AG04449 (cell line): ENCODE data around the gene ACTN2.

Source experiments
- CTCF ChIA-PET: fragments of 350-600 bp; formaldehyde crosslinking; extraction: SDS; loops from one replicate; lab custom pipeline; 2021; ENCODE audit warnings: antibody characterized with exemption; lab: Yijun Ruan, JAX
- POLR2A ChIA-PET: fragments of 400-600, 350-600 bp; formaldehyde crosslinking; extraction: SDS; loops from one replicate; lab custom pipeline; 2020; ENCODE audit warnings: antibody characterized with exemption, inconsistent platforms; lab: Yijun Ruan, JAX
- DNase-seq: peaks from one replicate; pipeline ENCODE4 v3.0.0-alpha.2; 2010; ENCODE audit warnings: low read depth, low spot score
- H3K4me3 ChIP-seq: 2 replicates; pipeline ENCODE4 v1.5.1; 2011; ENCODE audit warnings: low read depth, mild to moderate bottlenecking, control low read depth, low read length
- TF ChIP-seq, protein P1 (sequence below): IDR thresholded peaks from one replicate; pipeline ENCODE4 v1.5.1; 2011; ENCODE audit warnings: mild to moderate bottlenecking, moderate library complexity, low read length, control low read depth, inconsistent platforms; ENCODE audit not compliant: insufficient read depth; ENCODE audit errors: missing control alignments

ACTN2 gene

DNA sequence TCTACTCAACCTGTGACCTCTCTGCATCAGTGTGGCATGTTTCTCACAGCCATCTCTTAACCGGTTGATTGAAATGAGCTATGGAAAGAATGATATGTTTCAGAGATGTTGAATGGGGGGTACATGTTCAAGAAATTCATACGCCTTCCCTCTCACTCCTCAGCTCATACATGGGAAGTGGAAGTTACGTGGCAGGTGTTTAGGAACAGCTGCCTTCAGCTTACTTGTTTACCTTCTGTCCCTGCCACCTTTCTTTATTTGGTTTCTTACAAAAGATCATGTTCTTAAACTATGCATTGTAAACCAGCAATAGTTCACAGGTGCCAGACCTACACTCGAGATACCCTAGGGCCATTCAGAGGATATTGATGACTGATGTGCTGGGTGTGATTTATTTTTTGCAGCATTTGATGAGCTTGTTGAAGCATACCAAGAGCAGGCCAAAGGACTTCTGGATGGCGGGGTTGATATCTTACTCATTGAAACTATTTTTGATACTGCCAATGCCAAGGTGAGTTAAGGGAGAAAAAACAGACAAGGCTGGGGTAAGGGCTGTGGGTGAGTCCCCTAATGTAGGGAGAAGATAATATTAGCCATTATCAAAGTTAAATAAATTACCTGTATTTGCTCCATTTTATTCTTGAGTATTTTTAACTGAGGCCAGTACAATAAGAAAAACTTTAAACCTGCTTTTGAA, 126.2 kb downstream of the ACTN2 start:
- POLR2A ChIA-PET = interaction anchor here (1.1 kb wide), 1 partner anchor 18 kb away, joined by 3 read pairs; the partner anchor contains the start of gene MTR
- CTCF ChIA-PET = interaction anchor here (1.3 kb wide), 1 partner anchor 10 kb away, joined by 3 read pairs; no protein-coding TSS in a partner anchor

More for the DNA sequence above, 126.2 kb downstream of the ACTN2 start:
- H3K4me3 ChIP-seq = no peak overlapping the region
- TF ChIP-seq, protein P1, sequence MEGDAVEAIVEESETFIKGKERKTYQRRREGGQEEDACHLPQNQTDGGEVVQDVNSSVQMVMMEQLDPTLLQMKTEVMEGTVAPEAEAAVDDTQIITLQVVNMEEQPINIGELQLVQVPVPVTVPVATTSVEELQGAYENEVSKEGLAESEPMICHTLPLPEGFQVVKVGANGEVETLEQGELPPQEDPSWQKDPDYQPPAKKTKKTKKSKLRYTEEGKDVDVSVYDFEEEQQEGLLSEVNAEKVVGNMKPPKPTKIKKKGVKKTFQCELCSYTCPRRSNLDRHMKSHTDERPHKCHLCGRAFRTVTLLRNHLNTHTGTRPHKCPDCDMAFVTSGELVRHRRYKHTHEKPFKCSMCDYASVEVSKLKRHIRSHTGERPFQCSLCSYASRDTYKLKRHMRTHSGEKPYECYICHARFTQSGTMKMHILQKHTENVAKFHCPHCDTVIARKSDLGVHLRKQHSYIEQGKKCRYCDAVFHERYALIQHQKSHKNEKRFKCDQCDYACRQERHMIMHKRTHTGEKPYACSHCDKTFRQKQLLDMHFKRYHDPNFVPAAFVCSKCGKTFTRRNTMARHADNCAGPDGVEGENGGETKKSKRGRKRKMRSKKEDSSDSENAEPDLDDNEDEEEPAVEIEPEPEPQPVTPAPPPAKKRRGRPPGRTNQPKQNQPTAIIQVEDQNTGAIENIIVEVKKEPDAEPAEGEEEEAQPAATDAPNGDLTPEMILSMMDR = no peak
- DNase-seq = no peak
